ENCODE measurements around the gene PIGR. TPM values are rescaled to one million over a fixed set of nuclear protein-coding genes. Genes with fewer than 3 reads are reported as not detected.

The PIGR gene
- total and polyA plus RNA-seq, 2 donors (not counting 3 experiments of a cell fraction or from before 2014, with no cell fraction given) = not detected

DNA sequence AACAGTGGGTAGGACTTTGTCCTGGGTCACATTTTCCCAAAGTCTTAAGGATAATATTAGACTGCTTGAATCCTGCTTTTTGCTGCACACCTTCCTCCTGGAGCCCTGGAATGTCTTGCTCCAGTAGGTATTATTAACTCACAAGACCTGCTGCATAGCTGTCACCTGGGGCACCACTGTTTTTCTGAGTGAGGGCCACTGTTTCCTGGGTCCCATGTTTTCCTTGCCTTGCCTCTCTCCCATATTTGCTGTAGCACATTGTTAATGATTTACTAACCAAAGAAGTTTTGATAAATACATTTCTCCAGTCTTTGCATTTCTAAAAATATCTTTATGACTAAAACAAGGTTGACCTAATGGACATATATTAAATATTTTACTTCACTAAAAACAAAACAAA lies 46.5 kb upstream of the PIGR start:
- Histone ChIP-seq H3K4me1 (ENCODE audit: control insufficient read depth, extremely low read depth, insufficient read depth, low read length) (no peaks in the 10 kb centered on the region), H3K27me3 (ENCODE audit: control insufficient read depth in 2 of 2, insufficient read depth in 2 of 2, low read length in 2 of 2) (peaks cover 2 to 8% of the 10 kb centered on the region in 2 experiments), H3K9ac (replicated peaks; ENCODE audit: extremely low read depth, insufficient read depth, low read length) (no peak overlapping the region), H3K4me3 (replicated peaks in 1 of 3; ENCODE audit: insufficient read depth in 1 of 3, low read depth in 1 of 3, low read length in 3 of 3) (no peak overlapping the region), H3K9me1 (replicated peaks; ENCODE audit: control insufficient read depth, extremely low read depth, insufficient read depth, low read length) (no peaks in the 10 kb centered on the region), H2AFZ (ENCODE audit: low read depth, low read length) (no peak overlapping the region), H4K20me1 (replicated peaks; ENCODE audit: control insufficient read depth, extremely low read depth, insufficient read depth, low read length) (no peaks in the 10 kb centered on the region), H3K27ac (ENCODE audit: insufficient read depth, low read depth, low read length) (no peak overlapping the region), H3K36me3 (ENCODE audit: control insufficient read depth in 2 of 2, extremely low read depth in 1 of 2, insufficient read depth in 2 of 2, low read length in 2 of 2) (no peaks in the 10 kb centered on the region), H3K79me2 (ENCODE audit: control insufficient read depth, insufficient read depth, low read length) (no peaks in the 10 kb centered on the region), H3K9me3 (replicated peaks; ENCODE audit: control insufficient read depth, insufficient read depth, low read length) (no peaks in the 10 kb centered on the region), H3K4me2 (ENCODE audit: insufficient read depth, low read length) (no peak overlapping the region)
- POLR2A ChIA-PET = no interaction called here
- dilution Hi-C loops (cut with MboI; ENCODE audit: extremely low pct_ligation_motif_present, low sequenced_read_pairs) (no loop called here), intact Hi-C loops (cut with micrococcal nuclease) (no loop called here)
- TF ChIP-seq EZH2 (IDR thresholded peaks at IDR 0.05; ENCODE audit: borderline replicate concordance, low read depth, low read length, severe bottlenecking) (no peak), MAX (IDR thresholded peaks at IDR 0.05; ENCODE audit: insufficient read depth, insufficient read length) (no peak), GATA2 (IDR thresholded peaks at IDR 0.05; ENCODE audit: insufficient read depth, insufficient read length, low read depth, low read length) (no peak), FOS (IDR thresholded peaks at IDR 0.05; ENCODE audit: borderline replicate concordance, insufficient read depth, low read length) (no peak), CTCF (IDR thresholded peaks at IDR 0.05; ENCODE audit: extremely low read depth in 1 of 2, insufficient read depth in 1 of 2, low read depth in 1 of 2, low read length in 2 of 2) (no peak), MYC (IDR thresholded peaks at IDR 0.05; ENCODE audit: low read depth, low read length) (no peak), POLR2AphosphoS5 (IDR thresholded peaks at IDR 0.05; ENCODE audit: insufficient read depth, low read depth, low read length) (no peak), JUN (IDR thresholded peaks at IDR 0.05; ENCODE audit: borderline replicate concordance, insufficient read depth, insufficient read length, low read depth) (no peak), POLR2A (IDR thresholded peaks at IDR 0.05; ENCODE audit: low read depth, low read length) (no peak)
- FAIRE-seq = no peak
- CTCF ChIA-PET = interaction anchor here (1.0 to 5.3 kb wide), 3 partner anchors 11 to 45 kb away, joined by 3 to 20 read pairs (median 3); no protein-coding TSS in a partner anchor
- no TSS peak for BruUV-seq (replicated peaks)
- no peak for DNase-seq (ENCODE audit: low read depth, low spot score)

All from endothelial cell of umbilical vein (primary cell).